Cerebellar nuclear complex (tissue), 1 donor: ENCODE data around the gene VAMP5.
A peak's percentile ranks its signal among the peaks of the same experiment; 100 is the strongest.
"Not testable (repeated sequence)": the region's sequence is repeated elsewhere in the genome, so short reads cannot be mapped to it uniquely, and the experiment has no call there.

Source experiments
- DNase-seq, 2 experiments: peaks; one replicate each; lab custom pipeline; 2025; lab: John Stamatoyannopoulos, UW

VAMP5 gene, protein sequence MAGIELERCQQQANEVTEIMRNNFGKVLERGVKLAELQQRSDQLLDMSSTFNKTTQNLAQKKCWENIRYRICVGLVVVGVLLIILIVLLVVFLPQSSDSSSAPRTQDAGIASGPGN

DNA sequence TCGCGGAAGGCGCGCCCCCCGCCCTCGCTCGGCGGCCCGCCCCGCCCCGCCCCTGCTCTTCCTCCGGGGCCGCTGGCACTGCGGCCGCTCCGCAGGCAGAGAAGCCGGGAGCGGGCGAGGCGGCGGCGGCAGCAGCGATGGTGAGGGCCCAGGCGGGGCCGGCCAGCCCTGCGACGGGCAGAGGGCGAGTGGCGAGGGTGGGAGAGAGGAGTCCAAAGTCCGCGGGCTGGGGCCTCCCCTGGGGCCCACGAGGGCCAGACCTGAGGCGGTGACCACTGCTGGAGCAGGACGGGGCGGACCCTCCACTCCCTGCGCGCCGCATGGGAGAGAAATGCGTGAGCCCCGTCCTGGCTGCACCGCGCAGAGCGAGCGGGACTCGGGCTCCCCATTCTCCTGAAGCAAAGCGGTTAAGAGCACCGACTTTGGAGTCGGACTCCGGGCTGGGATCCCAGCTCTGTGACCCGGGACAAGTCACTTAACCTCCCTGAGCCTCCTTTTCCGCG lies at the start of gene VAMP5:
VAMP5 (plus strand) TSS at position 78 of the 503 bp plus-strand sequence; CDS start at position 138, 60 bp downstream.
- DNase-seq = no peak

DNA sequence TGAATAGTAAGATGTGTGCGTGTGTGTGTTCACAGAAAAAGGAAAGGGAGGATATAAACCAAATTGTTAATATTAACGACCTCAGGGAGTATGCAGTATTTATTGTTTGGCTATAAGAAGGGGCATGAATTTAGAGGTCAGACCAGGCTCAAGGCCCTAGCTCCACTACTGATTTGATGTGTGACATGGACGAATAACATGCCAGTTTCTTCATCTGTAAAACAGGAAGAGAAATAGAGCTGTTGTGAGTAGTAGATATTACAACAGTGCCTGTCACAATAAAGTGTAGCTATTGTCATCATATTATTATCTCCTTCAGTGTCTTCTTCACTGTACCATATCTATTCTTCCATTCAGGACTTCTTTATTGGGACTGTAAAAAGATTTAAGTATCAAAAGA lies 49.4 kb upstream of the VAMP5 start:
- DNase-seq = no peak

DNA sequence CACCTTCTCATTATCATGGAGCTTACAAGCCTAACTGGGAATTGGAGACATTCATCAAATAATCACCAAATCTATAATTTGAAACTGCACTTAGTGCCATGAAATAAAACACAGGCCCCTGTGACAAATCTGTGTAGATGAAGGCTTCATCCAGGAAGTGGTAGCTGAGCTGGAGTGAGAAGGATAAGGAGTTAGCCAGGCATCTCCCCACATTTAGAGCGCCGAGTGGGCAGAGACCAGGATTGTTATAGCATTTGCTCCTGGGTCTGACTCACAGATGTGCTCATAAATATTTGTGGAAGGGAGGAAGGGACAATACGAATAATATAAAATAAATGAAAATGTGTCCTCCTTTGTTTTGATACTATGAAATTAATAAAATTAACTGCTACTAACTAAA lies 47.8 kb upstream of the VAMP5 start:
- DNase-seq = no peak

DNA sequence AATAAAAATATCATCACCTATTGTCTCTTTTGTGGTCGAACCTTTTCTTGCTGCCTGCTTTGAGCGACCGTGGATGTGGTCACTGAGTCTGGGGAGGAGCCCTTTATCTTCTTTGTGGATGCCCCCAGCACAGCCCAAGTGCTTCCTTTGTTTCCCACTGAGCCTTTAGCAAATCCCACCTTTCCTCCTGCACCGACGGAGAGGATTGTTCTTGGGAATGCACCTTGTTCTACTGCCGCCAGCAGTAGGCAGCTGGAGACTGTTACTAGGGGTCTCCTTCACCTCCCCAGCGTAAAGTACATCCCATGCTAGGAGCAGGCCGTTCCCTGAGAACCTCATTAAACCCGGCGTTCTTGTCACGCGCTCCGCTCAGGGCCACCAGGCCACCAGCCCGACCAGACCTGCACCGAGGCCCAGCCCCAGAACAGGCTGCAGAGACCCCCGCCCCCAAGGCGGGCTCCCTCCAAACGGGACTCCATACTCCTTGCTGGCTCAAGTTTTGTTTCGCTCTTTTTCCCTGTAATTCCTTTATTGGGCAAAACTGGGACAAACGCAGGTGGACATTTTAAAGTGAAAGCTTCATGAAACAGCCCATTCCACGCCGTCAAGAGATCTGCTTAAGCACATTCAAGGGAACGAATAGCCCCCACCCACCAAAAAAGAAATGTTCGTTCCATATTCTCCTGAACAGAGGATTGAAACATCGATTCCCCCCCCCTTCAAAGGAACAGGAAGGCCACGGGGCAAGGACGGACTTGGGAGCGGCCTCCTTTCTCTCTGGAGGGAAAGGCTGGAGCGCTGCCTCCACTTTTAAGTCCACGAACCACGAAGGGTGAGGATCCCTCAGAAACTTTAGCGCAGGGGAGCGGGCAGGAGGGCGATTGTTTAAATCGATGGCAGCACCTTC lies 46.4 kb upstream of the VAMP5 start:
- no peak for DNase-seq

DNA sequence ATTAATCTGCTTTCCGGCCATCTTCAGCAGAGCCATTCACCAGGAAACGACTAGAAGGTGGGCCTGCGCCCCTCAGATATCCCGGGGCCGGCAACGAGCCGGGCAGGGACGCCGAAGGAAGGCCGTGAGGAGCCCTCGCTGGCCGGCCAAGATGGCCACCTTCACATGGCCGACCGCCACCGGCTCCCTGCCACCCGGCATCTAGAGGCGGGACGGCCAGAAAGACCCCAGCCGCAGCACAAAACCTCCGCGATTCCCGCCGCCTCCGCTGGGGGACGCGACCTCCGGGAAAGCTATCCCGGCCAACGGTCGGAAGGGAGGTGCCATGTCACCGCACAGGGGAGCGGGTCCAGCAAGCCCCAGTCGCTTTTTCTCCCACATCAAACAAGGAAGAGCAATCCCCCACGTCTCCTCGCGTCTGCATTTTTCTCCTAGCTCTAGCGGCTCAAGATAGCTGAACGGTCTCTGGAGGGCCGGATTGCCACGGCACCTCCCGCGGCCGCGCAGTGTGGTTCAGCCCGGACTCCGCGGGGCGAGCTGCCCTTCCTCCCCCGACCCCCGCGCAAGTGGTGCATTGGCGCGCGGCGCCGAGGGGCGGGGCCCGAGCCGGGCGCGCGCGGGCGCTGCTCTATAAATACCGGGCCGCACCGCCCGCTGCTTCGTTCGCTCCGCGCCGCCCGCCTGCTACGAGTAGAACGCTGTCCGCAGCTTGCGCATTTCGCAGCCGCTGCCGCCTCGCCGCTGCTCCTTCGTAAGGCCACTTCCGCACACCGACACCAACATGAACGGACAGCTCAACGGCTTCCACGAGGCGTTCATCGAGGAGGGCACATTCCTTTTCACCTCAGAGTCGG lies 45.5 kb upstream of the VAMP5 start, which contains the start of gene MAT2A:
MAT2A (plus strand) TSS at position 662 of the 854 bp plus-strand sequence; CDS start at position 782, 120 bp downstream.
- DNase-seq = peak; percentile 28 to 70

DNA sequence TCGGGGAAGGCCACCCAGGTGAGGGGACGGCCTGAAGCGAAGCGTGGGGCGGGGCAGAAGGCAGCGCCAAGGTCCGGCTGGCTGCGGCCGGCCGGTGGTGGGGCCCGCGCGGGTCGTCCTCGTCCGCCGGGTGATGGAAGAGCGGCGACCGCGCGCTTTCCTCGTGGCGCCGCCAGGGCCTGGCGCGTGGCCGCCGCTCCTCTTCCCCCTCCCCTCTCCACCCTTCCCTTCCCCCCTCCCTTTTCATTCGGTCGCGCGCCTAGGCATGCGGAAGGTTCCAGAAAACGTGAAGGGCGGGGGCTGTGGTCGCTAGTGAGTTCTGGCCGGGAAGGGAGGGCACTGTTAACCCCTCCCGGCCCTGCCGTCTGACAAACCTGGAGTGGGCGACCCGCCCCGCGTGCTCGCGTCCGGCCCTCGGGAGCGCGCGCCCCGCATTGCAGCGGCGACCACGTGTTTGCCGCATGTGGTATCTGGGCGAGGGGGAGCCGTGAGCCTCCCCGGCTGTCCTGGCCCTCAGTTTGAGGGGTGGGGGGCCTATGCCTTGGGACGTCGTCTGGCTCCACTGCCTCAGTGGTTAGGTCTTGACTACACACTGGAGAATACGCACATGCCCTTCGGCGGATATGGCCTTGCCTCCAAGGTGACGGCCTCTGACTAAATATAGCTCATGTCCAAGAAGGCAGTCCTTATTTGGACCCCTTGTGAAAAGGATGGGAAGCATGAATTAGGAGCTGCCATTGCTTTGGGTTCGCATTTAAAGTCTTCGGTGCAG lies 44.7 kb upstream of the VAMP5 start:
- DNase-seq = no peak

DNA sequence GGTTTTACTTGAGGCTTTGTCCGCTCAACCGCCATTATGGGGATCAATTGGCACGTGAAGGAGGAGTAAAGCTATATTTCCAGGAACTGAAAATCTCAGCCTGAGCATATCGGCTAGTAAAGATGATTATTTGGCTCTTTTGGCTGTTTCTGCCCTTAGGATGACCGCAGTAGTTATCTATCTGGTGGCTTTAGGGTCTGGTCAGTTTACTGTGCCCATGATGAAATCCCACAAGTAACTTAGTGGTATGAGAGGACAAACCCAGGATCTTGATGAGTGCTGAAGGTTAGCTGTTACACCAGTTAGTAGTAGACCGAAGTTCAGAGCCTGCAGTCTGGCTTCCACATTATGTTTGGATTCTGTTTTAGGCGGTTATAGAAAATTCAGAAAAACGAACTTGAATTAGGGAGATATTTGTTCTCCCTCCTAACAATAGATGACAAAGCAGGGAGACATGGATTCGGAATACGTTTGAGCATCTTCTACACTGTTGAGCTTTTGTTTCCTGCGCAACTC lies 44.0 kb upstream of the VAMP5 start:
- DNase-seq = no peak

DNA sequence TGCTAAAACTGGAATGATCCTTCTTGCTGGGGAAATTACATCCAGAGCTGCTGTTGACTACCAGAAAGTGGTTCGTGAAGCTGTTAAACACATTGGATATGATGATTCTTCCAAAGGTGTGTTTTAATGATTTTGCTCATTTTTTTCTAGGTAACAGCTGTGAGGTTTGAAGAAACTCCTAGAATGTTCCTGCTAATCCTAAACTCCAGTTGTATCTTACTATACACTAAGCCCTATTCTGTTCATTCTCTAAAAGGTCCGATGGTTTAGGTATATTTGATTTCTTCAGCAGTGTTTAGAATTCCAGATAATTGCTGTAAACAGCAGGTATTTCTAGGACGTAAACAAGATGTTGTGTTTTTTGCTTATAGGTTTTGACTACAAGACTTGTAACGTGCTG lies 43.0 kb upstream of the VAMP5 start:
- no peak for DNase-seq

DNA sequence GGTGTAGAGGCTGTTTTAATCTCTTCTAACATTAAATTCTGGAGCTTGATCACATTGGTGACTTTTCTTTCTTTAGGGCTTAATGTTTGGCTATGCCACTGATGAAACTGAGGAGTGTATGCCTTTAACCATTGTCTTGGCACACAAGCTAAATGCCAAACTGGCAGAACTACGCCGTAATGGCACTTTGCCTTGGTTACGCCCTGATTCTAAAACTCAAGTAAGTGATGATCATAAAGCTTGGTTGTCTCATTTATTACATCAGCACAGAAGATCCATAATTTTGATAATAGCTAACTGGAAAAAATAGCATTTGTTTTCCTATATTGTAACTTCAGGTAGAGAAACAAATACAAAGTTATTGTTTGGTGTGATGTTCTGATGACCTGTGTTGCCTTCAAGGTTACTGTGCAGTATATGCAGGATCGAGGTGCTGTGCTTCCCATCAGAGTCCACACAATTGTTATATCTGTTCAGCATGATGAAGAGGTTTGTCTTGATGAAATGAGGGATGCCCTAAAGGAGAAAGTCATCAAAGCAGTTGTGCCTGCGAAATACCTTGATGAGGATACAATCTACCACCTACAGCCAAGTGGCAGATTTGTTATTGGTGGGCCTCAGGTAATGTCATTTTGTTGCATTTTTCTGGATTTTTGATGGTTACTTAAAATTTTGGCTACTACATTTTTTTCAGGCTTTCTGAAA lies 42.3 kb upstream of the VAMP5 start:
- DNase-seq = no peak

DNA sequence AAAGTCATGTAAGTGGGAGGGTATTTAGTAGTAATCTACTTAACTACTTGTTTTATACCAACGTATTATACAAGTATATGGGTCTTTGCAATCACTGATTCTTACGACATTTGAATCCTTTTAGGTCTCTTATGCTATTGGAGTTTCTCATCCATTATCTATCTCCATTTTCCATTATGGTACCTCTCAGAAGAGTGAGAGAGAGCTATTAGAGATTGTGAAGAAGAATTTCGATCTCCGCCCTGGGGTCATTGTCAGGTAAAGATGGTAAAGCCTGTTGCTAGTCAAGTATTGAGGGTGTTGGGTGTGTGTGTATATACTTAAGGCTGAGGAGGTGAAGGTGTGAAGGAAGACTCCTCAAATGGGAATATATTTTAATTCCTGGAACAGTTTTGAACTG lies 41.5 kb upstream of the VAMP5 start:
- DNase-seq = no peak

DNA sequence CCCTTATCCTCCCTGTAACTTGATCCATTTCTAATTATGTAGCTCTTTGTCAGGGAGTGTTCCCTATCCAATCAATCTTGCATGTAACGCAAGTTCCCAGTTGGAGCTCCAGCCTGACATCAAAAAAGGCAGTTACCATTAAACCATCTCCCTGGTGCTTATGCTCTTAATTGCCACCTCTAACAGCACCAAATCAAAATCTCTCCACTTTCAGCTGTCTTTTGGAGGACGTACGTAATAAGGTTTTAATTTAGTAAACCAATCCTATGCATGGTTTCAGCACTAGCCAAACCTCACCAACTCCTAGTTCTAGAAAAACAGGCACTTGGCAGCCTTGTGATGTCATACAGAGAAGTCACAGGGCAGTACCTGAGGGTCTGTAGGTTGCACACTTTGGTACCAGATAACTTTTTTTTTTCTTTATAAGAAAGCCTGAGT lies 40.0 kb upstream of the VAMP5 start:
- not testable (repeated sequence) for DNase-seq

DNA sequence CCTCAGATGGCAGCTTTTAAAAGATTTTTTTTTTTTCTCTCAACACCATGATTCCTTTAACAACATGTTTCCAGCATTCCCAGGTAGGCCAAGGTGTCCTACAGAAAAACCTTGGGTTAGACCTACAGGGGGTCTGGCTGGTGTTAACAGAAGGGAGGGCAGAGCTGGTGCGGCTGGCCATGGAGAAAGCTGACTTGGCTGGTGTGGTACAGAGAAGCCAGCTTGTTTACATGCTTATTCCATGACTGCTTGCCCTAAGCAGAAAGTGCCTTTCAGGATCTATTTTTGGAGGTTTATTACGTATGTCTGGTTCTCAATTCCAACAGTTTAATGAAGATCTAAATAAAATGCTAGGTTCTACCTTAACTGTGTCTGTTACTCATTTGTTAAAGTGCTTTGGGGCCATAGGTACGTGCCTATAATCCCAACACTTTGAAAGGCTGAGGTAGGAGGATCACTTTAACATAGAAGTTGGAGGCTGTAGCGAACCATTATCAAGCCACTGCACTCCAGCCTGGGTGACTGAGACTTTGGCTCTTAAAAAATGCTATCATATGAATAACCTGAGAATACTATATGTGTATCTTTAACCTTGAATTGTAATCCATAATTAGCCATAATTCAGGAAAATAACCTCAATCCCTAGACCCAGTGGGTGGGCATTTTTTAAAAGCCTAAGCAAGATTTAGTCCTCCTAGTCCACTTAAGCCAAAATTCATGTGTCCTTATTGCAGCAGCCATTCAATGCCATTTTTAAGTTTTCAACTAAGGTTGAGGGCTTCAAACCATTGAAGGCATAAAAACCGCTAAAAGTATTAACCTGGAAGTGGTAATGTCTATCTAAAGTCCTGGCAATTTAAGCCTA lies 39.1 kb upstream of the VAMP5 start:
- DNase-seq = not testable (repeated sequence)

DNA sequence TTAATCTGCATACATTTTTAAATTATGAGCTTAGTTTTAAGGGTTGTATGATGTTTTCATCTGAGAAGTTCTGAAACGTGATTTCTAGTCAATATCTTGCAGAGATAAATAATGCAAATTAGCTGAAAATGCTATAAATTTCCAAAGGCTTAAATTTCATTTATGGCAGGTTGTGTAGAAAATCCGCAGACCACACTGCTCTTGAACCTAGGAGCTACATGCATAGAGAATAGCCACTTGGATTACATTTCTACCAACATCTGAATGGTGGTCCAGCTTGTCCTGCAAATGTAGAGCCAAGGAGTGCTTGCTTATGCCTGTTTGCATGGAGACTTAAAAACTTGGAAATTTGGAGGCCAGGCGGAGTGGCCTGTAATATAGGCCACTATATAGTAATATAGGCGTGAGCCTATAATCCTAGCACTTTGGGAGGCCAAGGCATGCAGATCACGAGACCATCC lies 38.4 kb upstream of the VAMP5 start:
- DNase-seq = no peak

DNA sequence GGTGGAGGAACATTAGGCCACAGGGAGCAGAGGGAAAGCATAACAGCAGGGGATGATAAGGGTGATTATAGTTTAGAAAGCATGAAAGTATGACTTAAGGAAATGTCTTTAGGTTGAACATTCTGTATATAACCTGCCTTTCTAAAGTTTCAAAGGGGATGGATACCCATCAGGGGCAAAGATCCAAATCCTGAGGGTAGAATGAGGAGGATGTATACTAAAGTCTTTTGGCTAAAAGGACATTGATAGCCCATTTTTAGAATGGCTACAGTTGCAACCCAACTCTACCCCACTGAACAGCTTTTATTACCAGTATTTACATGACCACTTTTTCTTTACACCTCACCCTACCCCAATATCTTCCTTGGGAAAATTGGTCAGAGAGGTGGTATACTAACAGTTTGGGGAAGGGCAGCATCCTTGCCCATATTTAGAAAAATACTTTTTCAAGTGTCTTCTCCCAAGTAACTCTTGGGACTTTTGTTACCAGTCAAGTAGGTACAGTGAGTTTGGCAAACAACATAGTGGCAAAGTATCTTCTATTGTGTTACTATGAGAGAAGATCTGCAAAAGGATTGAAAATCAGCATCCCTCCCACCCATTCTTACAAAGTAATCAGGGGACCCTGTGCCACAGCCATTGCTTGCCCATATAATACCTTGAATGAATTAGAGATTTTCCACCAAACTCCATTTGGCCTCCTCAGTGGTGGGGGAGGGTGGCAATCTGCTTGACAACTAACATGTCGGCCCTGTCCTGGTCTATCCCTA lies 37.0 kb upstream of the VAMP5 start:
- DNase-seq = no peak

DNA sequence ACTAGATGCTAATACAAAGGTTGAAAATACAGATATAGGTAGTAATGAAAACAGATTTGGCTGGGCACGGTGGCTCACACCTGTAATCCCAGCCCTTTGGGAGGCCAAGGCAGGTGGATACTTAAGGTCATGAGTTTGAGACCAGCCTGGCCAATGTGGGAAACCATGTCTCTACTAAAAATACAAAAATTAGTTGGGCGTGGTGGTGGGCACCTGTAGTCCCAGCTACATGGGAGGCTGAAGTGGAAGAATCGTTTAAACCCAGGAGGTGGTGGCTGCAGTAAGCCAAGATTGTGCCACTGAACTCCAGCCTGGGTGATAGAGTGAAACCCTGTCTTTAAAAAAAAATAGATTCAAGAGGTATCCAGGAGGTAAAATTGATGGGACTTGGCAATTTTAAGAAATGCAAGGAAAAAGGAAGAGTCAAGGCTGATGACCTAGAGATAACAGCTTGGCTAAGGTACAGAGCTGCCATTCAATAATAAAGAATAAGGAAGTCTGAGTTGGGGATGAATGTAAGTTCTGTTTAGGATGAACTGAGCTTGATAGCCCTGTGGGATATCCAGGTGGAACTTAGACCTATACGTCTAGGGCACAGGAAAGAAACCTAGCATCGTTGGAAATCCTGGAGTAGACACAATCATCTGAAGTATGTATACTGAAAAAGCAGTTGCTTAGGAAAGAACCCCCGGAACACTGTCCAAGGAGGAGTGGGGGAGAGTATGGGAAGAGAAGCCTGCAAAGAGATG lies 36.2 kb upstream of the VAMP5 start:
- no peak for DNase-seq

DNA sequence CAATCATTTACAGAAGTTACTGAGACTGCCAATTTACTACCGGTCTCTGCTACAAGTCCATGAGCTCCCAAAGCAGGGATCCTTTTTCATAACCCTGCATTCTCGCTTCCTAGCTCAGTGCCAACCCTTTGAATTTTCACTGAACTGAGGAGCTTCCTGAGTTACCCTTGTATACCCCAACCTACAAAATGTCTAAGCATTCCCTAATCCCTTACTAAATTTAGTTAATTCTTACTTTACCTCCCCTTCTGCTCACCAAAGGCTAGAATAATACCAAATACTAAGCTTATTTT lies 35.7 kb upstream of the VAMP5 start:
- DNase-seq = no peak

DNA sequence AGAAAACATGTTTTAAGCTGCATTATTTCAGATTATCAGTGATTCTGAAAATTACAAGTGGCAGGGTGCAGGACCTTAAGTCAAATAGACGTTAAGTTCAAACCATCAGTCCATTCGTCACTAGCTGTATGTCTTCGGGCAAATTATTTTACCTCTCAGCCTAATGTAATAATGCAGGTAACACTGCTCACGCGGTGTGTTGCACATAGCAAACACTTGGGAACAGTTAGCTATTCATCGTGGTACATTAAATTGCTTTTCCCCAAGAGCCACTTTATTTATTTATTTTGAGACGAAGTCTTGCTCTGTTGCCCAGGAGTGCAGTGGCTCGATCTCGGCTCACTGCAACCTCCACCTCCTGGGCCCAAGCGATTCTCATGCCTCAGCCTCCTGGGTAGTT lies 35.1 kb upstream of the VAMP5 start:
- DNase-seq = no peak

DNA sequence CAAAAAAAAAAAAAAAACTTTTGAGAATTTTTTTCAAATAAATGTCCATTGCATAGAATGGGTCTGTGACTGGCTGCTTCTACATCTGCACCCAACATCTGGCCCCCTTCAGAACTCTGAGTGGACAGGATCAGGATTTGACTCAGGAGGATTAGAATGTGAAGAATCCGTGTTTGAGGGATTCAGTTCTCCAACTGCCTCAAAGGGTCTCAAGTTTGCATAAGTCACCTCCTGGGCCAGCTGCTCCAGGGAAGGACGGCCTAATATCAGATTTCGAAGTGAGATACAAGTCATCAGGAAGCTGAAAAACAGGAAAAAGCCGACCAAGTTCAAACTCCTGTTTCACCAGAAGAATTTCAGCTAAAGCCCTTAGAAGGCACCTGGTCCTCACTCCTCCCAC lies 34.4 kb upstream of the VAMP5 start:
- no peak for DNase-seq
